Activated naive CD8-positive, alpha-beta T cell (primary cell): ENCODE data around the gene RASA4.
"Not testable (repeated sequence)": the region's sequence is repeated elsewhere in the genome, so short reads cannot be mapped to it uniquely, and the experiment has no call there.

Source experiments
- H3K27ac Mint-ChIP-seq: one replicate; pipeline ENCODE4 v1.8.0; 2021; ENCODE audit warnings: mixed read lengths
- H3K27me3 Mint-ChIP-seq: one replicate; pipeline ENCODE4 v1.8.0; 2021; ENCODE audit warnings: mixed read lengths
- H3K36me3 Mint-ChIP-seq: one replicate; pipeline ENCODE4 v1.8.0; 2021; ENCODE audit warnings: mixed read lengths
- H3K4me1 Mint-ChIP-seq: one replicate; pipeline ENCODE4 v1.8.0; 2021; ENCODE audit warnings: low read depth, mixed read lengths
- H3K4me3 Mint-ChIP-seq: one replicate; pipeline ENCODE4 v1.8.0; 2021; ENCODE audit warnings: mild to moderate bottlenecking, mixed read lengths
- H3K9me3 Mint-ChIP-seq: one replicate; pipeline ENCODE4 v1.8.0; 2021; ENCODE audit warnings: low read depth, mixed read lengths

Gene RASA4

DNA sequence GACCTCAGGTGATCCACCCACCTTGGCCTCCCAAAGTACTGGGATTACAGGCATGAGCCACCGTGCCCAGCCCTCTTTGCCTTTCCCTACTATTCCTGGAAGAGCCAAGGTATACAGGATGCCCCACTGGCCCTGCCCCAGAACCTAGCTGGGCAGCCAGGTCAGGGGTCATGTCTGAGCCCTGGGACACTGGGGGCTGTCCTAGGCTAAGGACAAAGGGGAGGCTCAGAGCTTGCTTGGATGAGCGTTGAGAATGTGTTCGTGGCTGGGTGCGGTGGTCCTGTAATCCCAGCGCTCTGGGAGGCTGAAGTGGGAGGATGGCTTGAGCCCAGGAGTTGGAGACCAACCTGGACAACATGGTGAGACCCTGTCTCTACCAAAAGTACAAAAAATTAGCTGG is 38.1 kb downstream of the RASA4 start:
- H3K27me3 Mint-ChIP-seq, H3K4me1 Mint-ChIP-seq, H3K36me3 Mint-ChIP-seq, H3K27ac Mint-ChIP-seq, H3K9me3 Mint-ChIP-seq, H3K4me3 Mint-ChIP-seq: not testable (repeated sequence)

DNA sequence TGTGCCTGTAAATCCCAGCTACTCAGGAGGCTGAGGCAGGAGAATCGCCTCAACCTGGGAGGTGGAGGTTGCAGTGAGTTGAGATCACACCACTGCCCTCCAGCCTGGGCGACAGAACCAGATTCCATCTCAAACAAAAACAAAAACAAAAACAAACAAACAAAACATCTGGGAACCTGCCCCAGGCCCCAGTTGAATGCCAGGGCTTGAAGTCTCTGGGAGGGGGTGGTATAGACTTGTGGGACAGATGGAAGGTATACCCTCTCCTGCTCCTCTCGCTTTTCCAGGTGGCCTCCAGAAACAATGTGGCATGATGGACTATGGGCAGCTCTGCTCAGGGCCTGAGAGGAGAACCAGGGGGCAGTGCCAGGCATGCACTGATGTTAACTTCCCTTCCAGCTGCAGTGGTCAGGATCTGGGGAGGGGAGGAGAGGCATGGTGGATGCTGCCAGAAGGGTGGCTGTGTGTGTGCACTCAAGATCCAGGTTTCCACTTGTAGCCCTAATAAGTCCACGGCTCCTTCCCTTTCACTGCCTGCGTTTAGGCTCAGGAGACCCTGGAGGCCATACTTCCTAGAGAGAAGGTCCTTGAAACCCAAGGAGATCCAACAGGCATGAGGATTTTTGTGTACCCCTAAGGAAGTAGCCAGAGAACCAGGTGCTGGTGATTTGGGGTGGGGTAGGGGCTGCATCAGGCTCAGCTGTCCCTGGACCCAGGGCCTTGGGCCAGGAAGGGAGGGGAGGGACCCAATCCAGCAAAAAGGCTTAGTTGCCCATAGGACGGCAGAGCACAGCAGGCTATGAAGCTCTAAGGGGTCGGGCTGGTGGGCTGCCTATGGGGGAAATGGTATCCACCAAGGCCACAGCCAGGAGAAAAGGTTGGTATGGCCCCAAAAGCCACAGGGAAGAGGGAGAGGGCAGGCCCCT is 39.0 kb downstream of the RASA4 start:
- H3K9me3 Mint-ChIP-seq, H3K36me3 Mint-ChIP-seq, H3K27ac Mint-ChIP-seq, H3K4me1 Mint-ChIP-seq, H3K27me3 Mint-ChIP-seq, H3K4me3 Mint-ChIP-seq: not testable (repeated sequence)

DNA sequence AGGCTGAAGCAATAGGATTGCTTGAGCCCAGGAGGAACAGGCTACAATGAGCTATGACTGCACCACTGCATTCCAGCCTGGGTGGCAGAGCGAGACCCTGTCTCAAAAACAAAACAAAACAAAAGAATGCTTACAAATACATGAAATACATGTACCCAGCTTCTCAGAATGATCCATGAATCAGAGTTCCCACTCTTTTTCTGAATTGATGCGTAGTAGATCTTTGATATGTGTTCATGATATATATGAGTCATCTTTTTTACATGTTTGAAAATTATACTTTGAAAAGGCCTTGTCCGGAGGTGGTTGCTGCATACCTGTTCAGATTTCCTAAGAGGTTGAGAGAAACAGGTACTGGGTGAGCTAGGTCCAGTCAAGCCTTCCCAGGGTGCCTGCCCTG is 40.2 kb downstream of the RASA4 start:
- not testable (repeated sequence) for H3K36me3 Mint-ChIP-seq, H3K27me3 Mint-ChIP-seq, H3K4me1 Mint-ChIP-seq, H3K27ac Mint-ChIP-seq, H3K4me3 Mint-ChIP-seq, H3K9me3 Mint-ChIP-seq

DNA sequence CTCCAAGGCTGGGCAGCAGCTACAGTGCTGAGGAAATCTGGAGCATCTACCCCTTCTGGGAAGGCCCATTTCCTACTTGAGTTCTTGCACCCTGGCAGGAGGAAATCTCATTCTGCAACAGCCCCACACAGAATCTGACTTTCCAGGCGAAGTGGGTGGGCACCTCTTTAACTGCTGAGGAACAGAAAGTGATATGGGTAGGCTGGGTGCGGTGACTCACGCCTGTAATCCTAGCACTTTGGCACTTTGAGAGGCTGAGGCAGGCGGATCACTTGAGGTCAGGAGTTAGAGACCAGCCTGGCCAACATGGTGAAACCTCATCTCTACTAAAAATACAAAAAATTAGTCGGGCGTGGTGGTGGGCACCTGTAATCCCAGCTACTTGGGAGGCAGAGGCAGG is 41.9 kb downstream of the RASA4 start:
- H3K27me3 Mint-ChIP-seq, H3K4me1 Mint-ChIP-seq, H3K36me3 Mint-ChIP-seq, H3K4me3 Mint-ChIP-seq, H3K27ac Mint-ChIP-seq, H3K9me3 Mint-ChIP-seq: not testable (repeated sequence)

DNA sequence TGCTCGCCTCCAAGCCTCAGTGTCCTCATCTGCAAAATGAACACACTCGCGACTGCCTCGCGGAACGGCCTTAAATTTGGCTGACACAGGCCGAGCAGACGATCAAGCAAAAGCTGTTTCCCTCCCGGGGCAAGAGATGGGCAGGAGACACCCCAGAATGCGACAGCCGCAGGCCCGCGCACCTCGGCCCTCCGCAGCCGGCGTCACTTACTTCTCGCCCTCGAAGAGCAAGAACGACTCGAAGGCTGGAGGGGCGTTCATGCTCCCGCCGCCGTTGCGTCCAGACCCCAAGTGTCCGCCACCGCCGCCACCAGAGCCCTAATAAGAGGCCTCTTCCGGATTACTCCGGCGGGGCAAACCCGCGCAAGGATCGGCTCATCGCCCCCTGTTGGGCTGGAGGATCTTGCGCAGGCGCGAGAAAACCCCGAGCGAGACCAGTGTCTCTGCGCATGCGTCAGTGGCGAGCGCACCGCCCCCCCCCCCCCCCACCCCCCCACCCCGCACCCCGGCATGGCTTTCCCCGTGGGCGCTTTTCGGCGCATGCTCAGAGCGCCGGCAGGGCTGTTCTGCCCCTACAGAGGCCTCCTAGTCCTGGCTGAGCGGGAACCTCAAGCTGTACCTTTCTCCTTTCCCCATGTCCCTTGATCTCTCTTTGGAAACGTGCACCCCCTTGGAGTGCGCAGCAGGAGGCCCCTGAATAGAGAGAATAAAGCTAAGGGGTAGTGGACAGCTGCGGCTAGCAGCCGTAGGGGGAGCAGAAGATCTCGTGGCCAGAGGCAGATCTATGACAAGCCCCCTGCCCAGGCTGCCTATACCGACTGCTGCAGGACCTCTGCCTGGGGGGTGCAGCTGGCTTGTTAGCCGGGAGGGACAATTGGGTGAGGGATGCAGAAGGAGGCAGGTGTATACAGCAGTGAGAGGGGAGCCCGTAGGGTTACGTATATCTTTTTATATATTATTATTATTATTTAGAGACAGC is 44.0 kb downstream of the RASA4 start, which contains the start of gene POLR2J3:
POLR2J3 (minus strand) TSS at position 323 of the 979 bp plus-strand sequence; CDS start at position 261, 62 bp downstream.
- H3K9me3 Mint-ChIP-seq, H3K36me3 Mint-ChIP-seq, H3K4me1 Mint-ChIP-seq, H3K27me3 Mint-ChIP-seq: not testable (repeated sequence)
- peak within 1 kb of the TSS; percentile 85 for H3K27ac Mint-ChIP-seq
- peak within 1 kb of the TSS; percentile 91 for H3K4me3 Mint-ChIP-seq

DNA sequence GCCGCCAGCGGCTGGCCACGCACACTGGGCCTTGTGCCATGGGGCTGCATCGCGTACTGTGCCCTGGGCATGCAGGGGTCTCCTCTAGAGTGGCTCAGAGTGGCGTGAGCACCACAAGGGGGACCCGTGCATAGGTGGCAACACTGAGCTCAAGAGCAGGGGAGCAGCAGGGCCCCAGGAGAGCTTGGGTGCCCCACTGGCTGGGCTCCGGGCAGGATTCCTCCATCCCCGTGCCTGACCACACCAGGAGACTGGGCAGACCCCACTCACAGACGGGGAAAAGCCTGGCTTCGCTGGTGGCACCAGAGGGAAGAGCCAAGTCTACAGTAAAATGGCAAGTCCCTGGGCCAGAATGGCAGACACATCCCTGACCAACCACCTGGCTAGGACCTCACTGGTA is 47.9 kb downstream of the RASA4 start:
- H3K36me3 Mint-ChIP-seq, H3K4me1 Mint-ChIP-seq, H3K27me3 Mint-ChIP-seq, H3K27ac Mint-ChIP-seq, H3K9me3 Mint-ChIP-seq, H3K4me3 Mint-ChIP-seq: not testable (repeated sequence)

DNA sequence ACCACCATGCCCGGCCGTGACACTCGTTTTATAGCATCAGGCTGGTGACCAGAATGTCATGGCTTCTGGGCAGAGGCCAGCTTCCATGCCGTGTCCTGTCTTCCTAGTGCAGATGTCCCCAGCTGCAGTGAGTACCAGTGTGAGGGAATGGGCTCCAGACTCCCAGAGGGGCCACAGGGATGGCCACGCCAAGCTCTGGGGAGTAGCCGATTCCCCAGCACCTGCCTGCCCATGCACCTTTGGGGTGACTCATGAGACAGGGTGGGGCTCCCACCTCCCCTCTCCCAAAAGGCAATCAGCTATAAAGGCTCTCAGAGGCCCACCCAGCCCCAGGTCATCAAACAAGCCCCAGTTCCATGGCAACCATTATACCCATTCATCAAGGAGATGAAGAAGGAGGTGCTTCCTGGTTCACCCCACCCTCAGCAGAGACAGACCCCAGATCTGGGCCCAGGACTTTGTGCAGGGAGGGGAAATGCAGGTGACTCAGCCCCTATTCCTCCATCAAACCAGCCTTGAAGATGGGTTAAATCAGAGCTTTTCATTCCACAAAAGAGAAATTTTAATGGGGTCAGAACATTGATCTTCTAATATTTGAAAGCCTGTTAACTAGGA is 65.6 kb downstream of the RASA4 start, which contains the start of gene SPDYE2:
SPDYE2 (plus strand) TSS at position 419 of the 615 bp plus-strand sequence. CDS start 2,030 bp downstream, outside the sequence.
- not testable (repeated sequence) for H3K4me1 Mint-ChIP-seq, H3K9me3 Mint-ChIP-seq, H3K27me3 Mint-ChIP-seq, H3K27ac Mint-ChIP-seq, H3K4me3 Mint-ChIP-seq, H3K36me3 Mint-ChIP-seq

DNA sequence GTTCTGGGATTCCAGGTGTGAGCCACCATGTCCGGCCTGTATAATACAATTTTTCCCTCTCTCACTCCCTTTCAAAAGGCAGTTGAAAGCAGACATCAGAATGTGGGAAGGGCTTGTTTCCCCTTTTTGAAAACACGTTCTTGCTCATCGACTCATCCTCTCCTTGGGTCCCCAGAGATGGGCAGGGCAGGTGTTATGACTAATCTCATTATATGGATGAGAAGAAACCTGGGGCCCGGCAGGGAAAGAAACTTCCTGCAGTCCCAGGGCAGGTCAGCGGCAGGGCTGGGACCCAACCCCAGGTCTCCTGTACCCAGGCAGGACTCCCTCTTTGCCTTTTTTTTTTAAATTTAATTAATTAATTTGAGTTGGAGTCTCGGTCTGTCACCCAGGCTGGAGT is 70.2 kb downstream of the RASA4 start:
- H3K4me1 Mint-ChIP-seq = not testable (repeated sequence)

DNA sequence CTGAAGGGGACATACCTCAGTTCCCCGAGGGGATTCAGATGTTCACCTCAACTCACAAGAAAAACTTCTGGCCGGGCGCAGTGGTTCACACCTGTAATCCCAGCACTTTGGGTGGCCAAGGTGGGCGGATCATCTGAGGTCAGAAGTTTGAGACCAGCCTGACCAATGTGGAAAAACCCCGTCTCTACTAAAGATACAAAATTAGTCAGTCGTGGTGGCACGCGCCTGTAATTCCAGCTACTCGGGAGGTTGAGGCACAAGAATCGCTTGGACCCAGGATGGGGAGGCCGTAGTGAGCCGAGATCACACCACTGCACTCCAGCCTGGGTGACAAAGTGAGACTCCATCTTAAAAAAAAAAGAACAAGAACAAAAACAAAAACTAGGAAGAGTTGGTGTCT is 71.3 kb downstream of the RASA4 start:
- H3K27me3 Mint-ChIP-seq, H3K36me3 Mint-ChIP-seq, H3K27ac Mint-ChIP-seq, H3K4me1 Mint-ChIP-seq, H3K9me3 Mint-ChIP-seq, H3K4me3 Mint-ChIP-seq: not testable (repeated sequence)

More for the DNA sequence above, 70.2 kb downstream of the RASA4 start:
- not testable (repeated sequence) for H3K27me3 Mint-ChIP-seq, H3K36me3 Mint-ChIP-seq, H3K4me3 Mint-ChIP-seq, H3K9me3 Mint-ChIP-seq, H3K27ac Mint-ChIP-seq

DNA sequence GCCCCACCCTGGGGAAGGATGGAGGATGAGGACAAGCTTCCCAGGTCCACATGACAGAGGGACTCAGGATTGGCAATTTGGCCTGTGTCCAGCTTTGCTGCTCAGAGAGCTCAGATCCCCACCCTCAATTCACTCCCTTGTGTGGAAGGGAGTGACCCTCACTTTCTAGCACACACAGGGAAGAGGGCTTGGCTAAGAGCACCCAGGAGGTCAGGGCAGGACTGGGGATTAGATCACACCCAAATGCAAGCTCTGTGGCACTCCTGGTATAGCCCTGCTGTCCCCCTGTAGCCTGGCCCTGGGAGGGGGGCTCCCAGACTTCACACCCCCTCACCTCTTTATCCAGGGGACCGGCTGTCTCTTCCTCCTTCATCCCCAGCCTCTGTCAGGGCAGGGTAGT is 72.2 kb downstream of the RASA4 start:
- not testable (repeated sequence) for H3K36me3 Mint-ChIP-seq, H3K9me3 Mint-ChIP-seq, H3K27me3 Mint-ChIP-seq, H3K4me1 Mint-ChIP-seq, H3K4me3 Mint-ChIP-seq, H3K27ac Mint-ChIP-seq

DNA sequence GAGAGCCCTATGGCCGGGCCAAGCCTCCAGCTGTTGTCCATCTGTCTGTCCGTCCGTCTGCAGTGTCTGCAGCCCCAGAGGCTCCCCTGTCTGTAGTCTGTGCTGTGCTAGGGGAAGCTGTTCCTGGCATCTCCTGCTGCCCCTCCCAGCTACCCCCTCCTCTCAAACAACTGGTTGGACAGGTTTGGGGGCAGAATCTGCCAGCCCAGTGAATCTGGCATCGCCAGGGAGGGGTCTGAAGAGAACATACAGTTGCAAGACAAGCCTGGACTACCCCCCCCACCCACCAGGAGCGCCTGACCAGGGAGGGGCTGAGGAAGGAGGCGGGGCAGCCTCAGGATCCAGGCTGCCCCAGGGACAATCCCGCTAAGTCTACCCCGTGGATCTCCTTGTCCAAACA is 73.0 kb downstream of the RASA4 start, which contains the start of gene UPK3BL2:
UPK3BL2 (minus strand) TSS at position 101 of the 400 bp plus-strand sequence; CDS start at position 41, 60 bp downstream.
- H3K4me3 Mint-ChIP-seq, H3K9me3 Mint-ChIP-seq, H3K4me1 Mint-ChIP-seq, H3K27me3 Mint-ChIP-seq, H3K36me3 Mint-ChIP-seq, H3K27ac Mint-ChIP-seq: not testable (repeated sequence)

DNA sequence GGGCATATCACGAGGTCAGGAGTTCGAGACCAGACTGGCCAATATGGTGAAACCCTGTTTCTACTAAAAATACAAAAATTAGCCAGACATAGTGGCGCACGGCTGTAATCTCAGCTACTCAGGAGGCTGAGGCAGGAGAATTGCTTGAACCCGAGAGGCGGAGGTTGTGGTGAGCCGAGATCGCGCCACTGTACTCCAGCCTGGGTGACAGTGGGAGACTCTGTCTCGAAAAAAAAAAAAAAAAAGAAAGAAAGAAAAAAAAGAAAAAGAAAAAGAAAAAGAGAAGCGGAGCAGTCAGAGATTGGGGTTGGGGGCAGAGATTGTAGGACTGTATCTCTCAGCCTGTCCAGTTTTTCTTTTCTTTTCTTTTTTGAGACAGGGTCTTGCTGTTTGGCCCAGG is 73.8 kb downstream of the RASA4 start:
- H3K27me3 Mint-ChIP-seq, H3K27ac Mint-ChIP-seq, H3K4me3 Mint-ChIP-seq, H3K9me3 Mint-ChIP-seq, H3K36me3 Mint-ChIP-seq, H3K4me1 Mint-ChIP-seq: not testable (repeated sequence)

DNA sequence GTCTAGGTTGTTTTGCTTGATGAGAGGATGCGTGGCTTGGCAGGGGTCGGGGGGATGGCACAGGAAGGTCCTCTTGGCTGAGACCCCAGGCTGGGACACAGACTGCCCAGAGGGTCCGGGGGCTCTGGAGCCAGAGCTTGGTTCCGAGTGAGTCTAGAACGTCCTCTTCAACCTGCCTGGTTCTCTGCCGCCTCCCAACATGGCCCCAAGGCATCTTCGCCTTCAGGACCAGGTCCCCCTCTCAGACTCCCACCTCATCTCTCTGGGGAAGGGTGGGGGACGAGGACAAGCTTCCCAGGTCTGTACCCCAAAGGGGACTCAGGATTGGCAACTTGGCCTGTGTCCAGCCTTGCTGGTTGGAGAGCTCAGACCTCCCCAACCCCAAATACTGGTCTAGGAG is 74.5 kb downstream of the RASA4 start:
- not testable (repeated sequence) for H3K9me3 Mint-ChIP-seq, H3K27ac Mint-ChIP-seq, H3K4me3 Mint-ChIP-seq, H3K36me3 Mint-ChIP-seq, H3K4me1 Mint-ChIP-seq, H3K27me3 Mint-ChIP-seq

DNA sequence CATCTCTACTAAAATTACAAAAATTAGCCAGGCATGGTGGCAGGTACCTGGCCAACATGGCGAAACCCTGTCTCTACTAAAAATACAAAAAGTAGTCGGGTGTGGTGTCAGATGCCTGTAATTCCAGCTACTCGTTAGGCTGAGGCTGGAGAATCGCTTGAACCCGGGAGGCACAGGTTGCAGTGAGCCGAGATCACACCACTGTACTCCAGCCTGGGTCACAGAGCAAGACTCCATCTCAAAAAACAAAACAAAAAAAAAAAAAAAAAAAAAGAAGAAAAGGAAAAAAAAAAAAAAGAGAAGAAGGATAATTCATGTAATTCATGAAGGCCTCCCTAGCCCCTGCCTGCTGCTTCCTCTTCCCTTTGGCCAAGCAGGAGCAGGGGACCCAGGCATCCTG is 76.0 kb downstream of the RASA4 start:
- not testable (repeated sequence) for H3K9me3 Mint-ChIP-seq, H3K4me3 Mint-ChIP-seq, H3K36me3 Mint-ChIP-seq, H3K27ac Mint-ChIP-seq, H3K27me3 Mint-ChIP-seq, H3K4me1 Mint-ChIP-seq

DNA sequence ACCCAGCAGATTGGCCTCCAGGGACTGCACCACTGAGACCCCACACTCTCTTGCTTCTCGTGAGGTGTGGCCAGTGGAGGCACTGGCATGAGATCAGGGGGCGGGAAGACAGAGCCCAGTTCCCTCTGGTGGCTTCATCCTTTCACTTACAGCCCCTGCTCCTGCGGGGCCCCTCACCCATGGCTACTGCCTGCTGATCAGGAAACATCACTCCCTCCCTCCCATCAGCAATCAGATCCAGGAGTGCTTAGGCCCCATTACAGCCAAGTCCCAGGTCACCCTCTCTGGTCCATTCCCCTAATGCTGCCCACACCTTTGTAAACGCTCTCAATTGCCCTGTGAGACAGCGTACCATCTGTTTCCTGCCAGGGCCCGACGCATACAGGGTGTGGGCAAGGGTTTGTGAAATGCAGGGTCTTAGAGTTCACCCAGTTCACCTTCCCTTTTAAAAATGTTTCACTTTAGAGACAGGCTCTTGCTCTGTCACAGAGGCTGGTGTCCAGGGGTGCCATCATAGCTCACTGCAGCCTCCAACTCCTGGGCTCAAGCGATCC is 81.4 kb downstream of the RASA4 start:
- not testable (repeated sequence) for H3K36me3 Mint-ChIP-seq, H3K27ac Mint-ChIP-seq, H3K4me1 Mint-ChIP-seq, H3K4me3 Mint-ChIP-seq, H3K9me3 Mint-ChIP-seq, H3K27me3 Mint-ChIP-seq
